CD4-positive, alpha-beta T cell treated with Interleukin-21 for 1 hour (primary cell): ENCODE data around the gene AQP12B.
"Not testable (repeated sequence)": the region's sequence is repeated elsewhere in the genome, so short reads cannot be mapped to it uniquely, and the experiment has no call there.

Experiments
- DNase-seq: peaks from one replicate; pipeline ENCODE4 v3.0.0-alpha.2; 2020

Gene AQP12B

DNA sequence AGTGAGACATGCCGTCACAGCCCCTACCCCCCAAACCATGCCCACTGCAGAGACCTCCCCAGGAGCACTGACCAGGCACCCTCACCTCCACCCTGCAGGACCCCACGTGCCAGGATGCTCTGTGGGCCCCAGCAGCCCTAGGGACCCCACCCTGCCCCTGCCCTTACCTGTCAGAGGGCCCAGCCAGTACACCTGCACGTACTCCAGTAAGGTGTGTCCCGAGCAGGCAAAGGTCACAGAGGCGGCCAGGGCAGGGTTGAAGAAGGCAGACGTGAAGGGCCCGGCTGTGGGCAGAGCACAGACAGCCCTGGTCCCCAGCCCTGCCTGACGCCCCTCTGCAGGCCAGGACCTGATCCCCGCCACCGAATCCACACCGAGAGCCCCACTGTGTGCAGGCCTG is 2.5 kb downstream of the AQP12B start:
- DNase-seq = not testable (repeated sequence)

DNA sequence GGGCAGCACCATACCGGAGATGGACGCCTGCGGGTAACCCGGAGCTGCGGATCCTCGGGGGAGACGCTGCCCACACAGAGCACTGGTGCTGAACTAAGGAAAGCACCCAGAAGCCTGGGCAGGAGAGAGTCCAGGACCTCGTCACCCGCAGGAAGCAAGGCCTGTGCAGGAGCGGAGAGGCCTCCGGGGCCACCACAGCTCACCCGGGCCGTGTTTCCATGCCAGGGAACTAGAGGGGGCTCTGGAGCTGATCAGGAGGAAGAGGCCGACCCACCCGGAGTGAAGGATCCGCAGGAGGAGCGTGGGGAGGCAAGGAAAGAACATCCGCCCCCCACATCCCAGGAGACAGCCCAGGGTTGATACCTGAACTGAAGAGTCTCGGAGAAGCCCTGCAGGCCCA is 3.8 kb downstream of the AQP12B start:
- not testable (repeated sequence) for DNase-seq

DNA sequence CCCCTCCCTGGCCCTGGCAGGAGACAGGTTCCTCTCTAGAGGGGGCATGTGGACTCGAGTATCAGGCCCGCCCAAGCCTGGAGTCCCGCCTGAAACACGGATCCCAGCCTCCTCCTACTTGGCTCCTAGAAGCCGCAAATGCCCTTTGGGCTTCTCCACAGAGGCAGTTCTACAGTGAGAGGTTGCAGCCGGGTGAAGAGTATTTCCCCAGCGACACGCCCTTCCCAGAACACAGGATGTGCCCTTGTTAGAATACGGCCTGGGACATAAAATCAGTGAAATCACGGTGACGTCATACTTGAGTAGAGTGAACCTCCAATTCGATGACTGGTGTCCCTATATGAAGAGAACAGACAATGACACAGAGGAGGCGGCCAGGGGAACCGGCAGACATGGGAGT is 4.6 kb downstream of the AQP12B start:
- not testable (repeated sequence) for DNase-seq

DNA sequence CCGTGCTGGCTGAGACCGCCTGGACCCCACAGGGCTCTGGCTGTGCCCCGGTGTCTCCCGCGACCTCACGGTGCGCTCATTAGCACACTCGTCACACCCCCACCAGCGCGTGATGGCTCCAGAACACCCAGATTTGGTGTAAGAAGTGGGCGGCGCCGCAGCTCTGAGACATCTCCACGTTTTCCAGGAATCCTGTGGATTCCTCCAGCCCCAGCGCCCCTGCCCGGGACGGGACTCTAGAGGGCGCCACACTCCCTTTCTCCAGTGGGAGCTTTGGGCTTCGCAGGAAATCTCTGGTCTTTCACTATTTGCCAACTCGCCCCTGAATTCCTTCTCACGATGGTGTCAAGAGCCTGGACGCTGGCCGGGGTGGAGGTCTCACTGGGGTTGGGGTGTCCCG is 7.3 kb downstream of the AQP12B start:
- DNase-seq = not testable (repeated sequence)

DNA sequence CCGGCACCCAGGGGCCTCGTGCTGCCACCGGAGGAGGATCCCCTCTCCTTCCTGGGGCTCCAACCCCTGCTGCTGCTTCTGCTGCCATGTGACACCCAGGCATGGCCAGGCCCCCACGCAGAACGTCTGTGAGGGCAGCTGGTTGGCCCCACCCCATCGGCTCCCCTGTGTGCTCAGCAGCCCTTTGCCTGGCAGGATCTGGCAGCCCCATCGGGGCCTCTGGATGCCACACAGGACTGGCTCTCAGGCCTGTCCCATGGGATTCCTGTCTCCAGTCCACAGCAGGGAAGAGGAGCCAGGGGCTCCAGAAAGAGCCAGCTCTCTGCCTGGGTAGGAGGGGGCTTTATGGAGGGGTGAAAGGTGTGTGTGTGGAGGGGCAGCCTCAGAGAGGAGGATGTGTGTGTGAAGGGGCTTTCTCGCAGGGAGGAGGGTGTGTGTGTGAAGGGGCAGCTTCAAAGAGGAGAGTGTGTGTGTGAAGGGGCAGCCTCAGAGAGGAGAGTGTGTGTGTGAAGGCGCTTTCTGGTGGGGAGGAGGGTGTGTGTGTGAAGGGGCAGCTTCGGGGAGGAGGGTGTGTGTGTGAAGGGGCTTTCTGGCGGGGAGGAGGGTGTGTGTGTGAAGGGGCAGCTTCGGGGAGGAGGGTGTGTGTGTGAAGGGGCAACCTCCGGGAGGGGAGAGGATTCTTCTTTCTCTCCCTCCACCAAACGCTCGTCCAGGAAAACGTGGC is 8.1 kb downstream of the AQP12B start:
- DNase-seq = not testable (repeated sequence)

DNA sequence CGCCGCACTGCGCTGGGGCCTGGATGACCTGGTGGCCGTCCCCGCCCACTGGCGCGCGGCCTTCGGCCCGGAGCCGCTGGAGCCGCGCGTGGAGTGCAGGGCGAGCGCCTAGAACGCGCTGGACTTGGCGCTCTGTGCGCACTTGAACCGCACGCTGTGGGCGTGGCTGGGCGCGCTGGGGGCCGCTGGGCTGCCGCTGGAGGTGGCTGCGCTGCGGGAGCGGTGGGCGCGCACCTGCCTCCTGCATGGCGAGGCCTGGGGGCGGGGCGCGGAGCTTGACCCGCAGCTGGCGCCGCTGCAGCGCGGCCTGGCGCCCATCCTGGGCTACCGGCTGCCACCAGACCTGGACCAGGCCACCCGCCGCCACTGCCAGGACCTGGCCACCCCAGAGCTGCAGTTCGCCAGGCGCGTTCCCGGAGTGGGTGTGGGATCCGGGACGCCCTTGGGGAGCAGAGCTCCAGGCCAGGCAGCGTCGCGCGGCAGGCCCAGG is 9.9 kb downstream of the AQP12B start:
- DNase-seq = no peak

DNA sequence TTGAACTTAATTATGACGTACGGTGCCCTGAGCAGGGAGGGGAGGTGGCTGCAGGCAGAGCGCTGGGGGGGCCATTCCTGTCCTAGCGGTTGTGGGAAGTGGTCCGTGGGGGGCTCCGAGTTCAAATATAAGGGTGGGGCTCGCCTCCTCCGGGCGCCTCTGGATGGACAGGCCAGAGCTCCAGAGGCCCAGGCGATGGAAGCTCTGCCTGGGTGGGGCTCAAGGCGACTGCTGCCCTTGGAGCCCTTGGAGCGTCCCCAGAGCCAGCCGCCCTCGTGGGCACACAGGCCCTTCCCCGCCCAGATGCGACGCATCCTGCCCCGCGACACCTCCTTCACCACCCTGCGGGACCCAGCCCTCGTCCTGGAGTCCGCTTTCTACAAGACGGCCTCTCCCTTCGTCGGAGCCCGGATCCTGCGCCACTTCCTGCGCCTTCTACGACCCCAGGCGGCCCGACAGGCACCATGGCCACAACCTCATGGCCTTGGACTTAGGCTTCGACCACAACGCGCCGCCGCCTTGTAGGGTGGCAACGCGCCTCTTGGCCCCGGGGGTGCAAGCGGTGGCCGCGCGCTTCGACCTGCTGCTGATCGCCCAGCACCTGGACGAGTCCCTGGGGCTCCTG is 10.5 kb downstream of the AQP12B start:
- DNase-seq = no peak

DNA sequence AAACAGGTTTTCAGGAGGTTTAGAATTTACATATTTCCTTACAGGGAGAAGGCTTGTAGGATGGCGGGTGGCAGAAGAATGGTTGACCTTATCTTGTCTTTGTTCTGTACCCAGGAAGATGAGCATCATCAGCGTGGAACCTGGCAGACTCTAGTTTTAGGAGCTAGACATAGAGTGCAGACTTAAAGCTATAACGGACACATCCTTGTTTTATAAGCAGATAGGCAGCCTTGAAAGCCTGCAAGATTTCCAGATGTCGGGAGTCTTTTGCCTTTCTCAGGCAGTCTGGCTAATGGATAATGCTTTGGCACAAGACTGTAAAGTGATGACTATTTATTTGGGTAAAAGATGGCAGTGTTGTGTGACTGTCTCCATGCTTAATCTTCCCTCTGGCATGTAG is 11.7 kb downstream of the AQP12B start:
- no peak for DNase-seq

DNA sequence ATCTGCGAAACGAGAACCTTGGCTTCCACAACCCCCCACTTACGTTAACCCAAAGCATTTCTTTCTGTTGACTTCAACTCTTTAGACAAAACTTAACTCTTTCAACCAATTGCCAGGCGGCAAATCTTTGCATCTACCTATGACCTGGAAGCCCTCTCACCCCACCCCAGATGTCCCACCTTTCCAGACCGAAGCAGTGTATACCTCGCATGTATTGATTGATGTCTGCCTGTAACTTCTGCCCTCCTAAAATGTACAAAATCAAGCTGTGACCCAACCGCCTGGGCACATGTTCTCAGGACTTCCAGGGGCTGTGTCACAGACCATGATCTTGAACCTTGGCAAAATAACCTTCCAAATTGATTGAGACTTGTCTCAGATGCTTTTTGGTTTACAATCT is 12.3 kb downstream of the AQP12B start:
- no peak for DNase-seq

DNA sequence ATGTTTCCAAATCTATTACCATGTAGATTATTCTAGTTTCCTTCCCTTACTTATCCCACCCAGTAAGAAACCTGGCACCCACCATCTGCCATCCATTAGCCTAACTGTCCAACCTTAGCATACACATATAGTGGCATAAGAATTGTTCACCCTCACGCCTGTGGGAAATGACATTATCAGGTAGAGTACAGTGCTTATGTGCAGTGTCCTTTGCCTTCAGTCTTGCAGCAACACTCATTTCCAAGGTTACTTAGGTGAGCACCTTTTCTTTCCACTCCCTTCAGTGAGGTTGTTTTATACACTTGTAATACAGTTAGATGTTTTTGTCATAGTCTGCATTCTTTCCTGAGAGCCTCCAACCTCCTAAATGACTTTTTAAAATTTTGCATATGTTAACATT is 18.1 kb downstream of the AQP12B start:
- DNase-seq = no peak

DNA sequence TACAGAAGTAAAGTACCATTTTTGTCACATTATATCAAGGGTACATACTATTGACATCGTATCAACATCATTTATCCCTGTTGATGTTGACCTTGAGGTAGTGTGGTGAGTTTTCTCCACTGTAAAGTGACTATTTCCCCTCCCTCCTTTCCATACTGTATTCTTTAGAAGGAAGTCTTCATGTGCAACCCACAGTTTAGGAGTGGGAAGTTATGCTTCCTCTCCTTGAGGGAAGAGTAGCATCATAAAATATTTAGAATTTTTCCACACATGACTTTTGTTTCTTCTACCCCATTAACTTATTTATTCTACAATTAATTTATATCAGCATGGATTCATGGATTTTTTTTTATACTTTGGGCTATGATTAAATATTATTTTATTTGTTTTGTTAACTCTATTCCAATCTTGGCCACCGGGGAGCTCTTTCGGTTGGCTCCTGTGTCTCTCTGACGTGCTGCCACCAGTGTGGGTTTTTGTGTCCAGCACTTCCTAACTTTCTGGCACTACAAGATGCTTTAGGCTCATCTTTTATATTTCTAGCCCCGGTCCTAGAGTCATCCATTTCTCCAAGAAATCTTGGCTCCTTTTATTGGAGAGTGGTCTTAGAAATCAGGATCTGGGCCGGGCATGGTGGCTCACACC is 19.0 kb downstream of the AQP12B start:
- DNase-seq = no peak

DNA sequence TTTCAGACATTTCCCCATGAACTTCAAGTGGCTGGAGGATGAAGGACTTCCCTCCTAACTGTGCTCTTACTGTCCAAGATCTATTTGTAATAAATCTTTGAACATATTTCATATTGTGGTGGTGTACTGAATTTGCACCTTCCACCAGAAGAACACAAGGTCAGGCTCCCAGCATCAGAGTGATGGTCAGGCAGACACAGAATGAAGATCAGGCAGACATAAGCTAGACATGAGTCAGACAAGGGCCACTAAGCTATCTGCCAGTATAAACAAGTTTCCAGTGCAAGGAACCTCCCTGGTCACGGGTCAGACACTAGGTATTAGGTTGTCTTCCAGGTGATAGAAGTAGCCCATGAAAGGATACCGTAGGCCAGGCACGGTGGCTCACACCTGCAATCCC is 20.0 kb downstream of the AQP12B start:
- DNase-seq = no peak

DNA sequence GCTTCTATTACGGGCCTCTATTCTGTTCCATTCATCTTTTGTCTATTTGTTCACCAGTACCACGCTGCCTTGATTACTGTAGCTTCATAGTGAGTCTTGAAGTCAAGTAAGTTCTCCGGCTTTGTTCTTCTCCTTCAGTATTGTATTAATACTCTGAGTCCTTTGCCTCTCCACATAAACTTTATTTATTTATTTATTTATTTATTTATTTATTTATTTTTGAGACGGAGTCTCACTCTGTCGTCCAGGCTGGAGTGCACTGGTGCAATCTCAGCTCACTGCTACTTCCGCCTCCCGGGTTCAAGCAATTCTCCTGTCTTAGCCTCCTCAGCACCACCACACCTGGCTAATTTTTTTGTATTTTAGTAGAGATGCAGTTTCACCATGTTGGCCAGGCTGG is 22.8 kb downstream of the AQP12B start:
- DNase-seq = not testable (repeated sequence)

DNA sequence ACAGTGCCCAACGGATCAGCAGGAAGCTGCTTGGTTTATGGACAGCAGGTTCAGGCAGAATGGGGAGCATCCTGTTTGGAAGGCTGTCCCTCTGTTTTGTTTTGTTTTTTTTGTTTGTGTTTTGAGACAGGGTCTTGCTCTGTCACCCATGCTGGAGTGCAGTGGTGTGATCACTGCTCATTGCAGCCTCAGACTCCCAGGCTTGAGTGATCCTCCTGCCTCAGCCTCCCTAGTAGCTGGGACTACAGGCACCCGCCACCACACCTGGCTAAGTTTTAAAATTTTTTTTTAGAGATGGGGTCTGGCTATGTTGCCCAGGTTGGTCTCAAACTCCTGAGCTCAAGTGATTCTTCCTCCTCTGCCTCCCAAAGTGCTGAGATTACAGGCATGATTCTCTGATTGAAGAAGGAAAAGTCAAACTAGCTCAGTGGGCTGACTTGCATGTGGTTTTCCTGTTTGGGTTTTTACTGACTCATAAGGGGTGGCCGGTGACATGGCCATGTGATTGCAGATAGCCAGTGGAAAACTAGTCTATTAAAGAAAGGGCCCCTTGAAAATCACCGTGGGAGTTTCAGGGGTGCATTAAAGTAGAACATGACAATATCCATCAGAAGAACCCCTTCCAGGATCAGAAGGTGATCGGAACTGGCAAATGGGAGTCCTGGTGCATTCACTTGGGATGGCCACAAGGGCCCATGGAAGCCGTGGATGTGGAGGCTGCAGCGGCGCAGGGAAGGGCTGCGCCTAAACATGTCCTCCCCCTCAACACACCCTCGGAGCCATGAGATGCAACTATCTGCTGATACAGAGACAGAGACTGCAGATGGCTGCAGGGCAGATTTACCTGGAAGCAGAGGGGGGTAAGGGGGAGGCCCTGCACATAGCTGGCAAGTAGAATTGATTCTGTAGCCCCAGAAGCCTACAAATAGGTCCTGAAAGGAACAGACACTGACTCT is 26.5 kb downstream of the AQP12B start:
- peak; percentile 12 for DNase-seq

DNA sequence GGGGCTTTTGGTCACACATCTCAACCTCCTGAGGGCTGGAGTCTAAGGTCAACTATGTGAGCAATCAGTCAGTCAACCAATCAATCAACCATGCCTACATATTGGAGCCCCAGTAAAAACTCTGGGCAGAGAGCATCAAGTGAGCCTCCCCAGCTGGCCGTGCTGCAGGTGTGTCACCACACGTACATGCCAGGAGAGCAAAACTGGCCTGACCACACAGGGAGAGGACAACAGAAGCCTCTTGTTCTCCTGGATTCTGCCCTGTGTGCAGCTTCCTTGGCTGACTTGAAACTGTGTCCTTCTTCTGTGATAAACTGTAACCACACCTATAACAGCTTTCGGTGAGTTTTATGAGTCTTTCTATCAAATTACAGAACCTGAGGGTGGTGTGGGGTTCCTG is 31.5 kb downstream of the AQP12B start:
- DNase-seq = no peak

DNA sequence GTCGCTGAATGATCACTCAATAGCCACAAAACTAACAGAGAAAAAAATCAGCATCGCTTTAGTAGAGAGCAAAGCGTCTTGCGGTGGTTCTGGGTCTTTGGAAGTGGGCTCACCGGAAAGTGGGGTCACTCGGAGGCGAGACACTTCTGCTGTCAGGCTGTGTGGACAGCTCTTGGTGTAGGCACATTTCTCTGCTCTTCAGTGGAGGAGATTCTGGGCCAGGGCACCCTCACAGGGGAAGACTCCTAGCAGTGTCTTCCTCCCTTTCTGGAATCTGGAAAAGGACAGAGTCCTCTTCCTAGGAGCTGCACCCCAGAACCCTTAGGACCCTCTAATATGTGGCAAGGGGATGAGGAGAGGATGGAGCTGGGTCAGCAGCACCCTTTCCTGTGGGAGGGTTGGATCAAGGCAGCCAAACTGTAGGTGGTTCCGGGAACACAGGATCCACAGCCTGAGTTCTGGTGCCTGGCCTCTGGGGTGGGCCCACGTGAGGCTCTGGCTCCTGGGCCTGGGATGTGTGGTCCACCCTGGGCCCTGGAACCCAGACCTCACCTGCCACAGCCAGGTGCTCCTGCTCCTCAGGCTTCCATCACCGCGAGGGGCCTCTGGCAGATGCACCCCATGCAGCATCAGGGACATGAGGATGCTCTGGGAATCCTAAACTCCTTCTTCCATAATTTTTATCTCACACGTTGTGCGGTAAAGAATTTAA is 32.3 kb downstream of the AQP12B start:
- no peak for DNase-seq

DNA sequence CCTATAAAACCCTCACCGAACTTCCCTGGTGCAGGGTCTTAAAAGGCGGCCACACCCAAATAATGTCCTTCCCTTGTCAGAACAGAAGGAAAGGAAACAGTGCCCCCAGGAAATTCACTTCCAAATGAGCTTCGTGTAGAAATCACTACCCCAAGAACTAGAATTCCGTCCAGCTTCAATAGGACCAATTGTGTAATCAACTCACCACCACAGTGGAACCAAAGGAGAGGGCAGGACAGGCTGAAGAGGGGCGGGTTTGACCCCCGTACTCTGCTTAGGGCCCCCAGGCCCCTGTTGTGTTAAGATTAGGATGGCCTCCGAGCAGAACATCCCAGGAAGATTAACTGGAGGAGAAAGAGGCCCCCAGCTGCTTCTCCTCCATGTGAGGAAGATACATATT is 33.4 kb downstream of the AQP12B start:
- DNase-seq = no peak

DNA sequence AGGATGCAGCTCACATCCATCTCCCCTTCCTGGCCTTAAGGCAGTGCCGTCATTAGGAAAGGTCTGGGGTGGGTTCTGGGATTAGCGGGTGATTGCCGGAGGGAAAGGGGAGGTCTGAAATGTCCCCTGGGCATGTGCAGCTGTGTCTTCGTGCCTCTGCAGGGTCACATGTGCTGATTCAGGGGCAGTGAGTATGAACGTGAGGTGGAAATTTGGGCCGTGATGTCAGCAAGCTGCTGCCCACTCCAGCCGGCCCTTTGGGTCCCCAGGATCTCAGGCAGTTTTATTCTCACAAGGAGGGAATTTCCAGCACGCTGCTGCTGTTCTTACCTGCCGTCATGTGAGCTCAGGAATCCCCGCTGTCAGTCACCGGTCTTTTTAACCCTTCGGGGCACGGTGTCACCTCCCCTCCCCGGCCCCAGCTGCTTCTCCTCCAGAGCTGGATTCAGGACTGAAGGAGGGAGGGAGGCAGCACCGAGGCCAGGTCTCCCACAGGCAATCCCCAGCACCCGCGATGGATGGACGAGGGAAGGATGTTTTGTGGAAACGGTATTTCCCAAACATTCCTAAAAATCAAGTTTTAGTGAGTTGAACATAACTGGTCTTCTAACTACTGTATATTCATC is 33.9 kb downstream of the AQP12B start:
- DNase-seq = no peak

DNA sequence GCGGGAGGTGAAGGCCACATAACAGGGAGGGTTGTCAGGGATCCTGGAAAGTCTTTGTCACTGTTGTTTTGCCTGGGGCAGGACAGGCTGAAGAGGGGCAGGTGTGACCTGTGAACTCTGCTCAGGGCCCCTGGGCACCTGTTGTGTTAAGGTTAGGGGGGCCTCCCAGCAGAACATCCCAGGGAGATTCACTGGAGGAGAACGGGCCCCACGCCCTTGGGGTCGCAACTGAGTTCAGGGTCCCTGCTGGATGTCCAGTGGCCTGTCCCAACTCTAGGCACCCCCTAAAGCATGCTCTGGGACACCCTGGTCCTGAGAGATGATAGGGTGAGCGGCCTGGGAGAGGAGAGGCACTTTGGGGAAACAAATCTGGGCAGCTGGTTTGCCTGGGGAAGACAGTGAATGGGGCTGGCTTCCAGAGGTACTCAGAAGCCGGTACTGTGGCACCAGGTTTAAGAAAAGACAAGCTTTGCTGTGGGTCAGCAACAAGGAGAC is 34.5 kb downstream of the AQP12B start:
- no peak for DNase-seq

DNA sequence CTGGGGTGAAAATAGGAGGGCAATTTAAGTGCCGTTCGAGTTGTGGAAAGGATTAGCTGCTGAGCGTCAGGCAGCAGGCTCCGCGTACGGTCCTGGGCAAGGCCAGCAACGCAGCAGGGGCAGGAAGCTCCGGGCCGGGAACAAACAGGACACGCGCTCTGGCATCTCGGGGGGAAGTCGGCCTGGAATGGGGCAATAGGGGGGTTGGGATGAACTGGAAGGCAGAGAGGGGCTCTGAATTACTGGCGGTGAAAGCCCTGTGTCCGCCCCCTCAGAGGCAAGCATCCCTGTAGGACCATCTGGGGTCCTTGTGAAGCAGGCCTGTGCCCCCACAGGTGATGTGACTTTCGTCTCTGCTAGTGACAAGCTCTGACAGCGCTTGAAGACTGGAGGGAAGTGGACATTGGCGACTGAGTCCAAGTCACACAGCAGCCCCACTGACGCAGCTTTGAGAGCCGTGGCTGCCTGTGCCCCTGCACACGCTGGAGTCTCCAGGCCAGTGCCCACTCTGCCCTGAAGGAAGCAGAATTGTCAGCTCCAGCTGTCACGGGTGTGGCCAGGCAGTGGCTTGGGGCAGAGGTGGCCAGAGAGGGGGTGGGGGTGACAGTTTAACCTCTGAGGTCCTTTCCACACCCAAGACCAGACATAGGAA is 35.1 kb downstream of the AQP12B start:
- DNase-seq = no peak

DNA sequence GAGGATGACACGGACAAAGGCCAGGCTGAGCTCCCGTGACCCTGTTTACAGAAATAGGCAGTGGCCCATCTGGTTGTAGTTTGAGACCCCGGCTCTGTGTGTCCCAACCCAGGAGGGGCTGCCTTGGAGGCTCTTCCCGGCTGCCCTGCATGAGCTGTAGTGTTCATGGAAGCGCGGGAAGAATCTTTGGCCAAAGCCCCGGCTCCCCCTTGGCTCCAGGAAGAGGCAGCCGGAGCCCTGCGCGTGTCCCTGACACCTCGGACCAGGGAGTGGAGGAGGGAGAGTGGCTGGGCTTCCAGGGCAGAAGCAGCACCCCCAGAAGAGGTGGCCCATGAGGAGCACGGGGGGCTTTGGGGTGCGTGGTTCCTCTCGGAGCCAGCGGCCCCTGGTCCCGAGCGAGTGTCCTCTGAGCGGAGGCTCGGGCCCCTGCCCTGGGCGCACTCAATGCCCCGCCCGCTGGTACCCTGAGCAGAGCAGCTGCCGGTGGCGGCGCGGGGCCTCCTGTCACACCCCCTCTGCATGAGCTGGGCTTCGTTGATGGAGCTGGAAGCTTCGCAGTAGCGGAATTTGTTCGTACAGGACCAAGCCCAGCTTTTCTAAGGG is 35.7 kb downstream of the AQP12B start:
- no peak for DNase-seq
